ENCODE results near the gene MEST.
"Not testable (repeated sequence)": the region's sequence is repeated elsewhere in the genome, so short reads cannot be mapped to it uniquely, and the experiment has no call there.

Gene MEST

DNA sequence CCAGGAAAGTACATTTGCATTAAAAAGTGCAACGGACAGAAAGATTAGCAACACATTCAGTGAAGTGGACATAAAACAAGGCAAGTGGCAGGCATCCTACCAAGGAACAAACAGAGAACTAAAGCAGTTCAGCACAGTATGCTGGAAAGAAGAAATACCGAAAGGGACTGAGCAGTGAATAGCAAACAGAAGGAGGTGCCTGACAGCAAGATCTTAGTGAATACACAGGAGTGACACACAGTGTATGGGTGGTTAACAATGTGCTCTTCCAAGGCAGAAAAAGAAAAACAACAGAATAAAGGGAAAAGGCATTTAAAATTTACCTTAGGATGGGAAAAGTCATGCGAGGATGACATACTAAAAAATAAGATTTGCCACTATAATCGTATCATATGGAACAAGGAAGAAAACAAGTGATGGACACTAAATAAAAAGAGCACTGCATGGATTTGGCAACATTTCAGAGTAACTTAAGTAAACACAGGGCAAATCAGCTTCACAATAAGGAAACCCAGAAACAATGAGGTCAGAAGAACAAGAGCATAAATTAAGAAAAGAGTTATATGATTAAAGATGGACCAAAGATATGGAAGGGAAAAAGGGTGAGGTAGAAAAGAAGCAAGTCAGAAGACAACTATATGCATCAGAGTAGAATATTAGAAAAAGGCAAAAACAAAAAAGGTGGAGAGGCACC lies 29.5 kb downstream of the MEST start:
- no peak for DNase-seq (ENCODE audit: low read depth in 2 of 2, low spot score in 1 of 2)

GRCh38 chr7:130523519-130524125 lies 31.7 kb downstream of the MEST start:
- DNase-seq (ENCODE audit: low read depth in 2 of 2, low spot score in 1 of 2) = not testable (repeated sequence)

GRCh38 chr7:130524628-130525027 lies 32.7 kb downstream of the MEST start:
- DNase-seq (ENCODE audit: low read depth in 2 of 2, low spot score in 1 of 2) = no peak

DNA sequence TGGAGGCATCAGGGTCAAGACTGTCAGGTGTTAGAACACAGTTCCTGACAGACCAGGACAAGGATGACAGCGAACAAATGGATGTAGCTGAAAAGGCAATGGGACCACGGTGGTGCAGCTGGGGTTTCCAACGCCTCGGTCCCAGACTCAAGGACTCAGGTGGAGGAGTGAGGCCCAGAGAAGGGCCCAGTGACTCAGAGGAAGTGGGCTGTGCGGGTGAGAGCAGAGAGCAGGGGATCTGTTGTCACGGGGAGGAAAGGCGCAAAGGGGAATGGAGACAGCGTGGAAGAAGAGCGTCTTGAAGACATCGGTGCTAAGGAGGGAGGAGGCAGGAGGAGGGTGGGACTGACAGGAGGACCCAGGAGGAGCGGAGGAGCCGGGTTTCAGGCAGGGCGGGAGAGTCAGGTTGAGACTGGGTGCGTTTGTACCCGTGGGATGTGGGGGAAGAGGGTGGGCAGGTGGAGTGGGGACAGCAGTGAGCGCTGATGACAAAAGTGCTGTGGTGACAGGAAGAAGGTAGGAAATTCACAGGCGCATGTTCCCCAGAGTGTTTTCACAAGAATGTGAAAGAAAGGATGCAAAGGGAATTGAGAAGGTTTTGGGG lies 36.0 kb downstream of the MEST start:
- not testable (repeated sequence) for DNase-seq (ENCODE audit: low read depth in 2 of 2, low spot score in 1 of 2)

- no peak for DNase-seq (ENCODE audit: low read depth in 2 of 2, low spot score in 1 of 2)
Observed at GRCh38 chr7:130529417-130529816, 37.5 kb downstream of the MEST start.

GRCh38 chr7:130537894-130538293 lies 46.0 kb downstream of the MEST start:
- DNase-seq (ENCODE audit: low read depth in 2 of 2, low spot score in 1 of 2) = not testable (repeated sequence)

GRCh38 chr7:130541287-130541686 lies 49.4 kb downstream of the MEST start:
- not testable (repeated sequence) for DNase-seq (ENCODE audit: low read depth in 2 of 2, low spot score in 1 of 2)

DNA sequence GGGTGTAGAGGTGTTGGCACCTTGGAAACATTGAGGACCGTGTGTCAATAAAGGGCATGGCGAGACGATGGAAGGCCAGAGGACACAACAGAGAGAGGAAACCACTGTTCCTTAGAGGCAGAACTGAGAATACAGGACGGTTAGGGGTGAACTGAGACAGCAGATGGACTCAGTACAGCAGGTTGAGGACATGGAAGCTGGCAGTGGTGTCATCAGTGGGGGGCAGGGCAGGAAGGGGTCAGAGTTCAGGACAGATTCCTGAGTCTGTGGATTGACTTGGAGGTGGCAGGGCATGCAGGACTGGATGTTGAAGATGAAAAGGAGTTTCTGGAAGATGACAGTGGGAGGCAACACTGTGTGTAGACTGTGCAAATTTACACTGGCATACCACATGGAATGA lies 50.4 kb downstream of the MEST start:
- not testable (repeated sequence) for DNase-seq (ENCODE audit: low read depth in 2 of 2, low spot score in 1 of 2)

DNA sequence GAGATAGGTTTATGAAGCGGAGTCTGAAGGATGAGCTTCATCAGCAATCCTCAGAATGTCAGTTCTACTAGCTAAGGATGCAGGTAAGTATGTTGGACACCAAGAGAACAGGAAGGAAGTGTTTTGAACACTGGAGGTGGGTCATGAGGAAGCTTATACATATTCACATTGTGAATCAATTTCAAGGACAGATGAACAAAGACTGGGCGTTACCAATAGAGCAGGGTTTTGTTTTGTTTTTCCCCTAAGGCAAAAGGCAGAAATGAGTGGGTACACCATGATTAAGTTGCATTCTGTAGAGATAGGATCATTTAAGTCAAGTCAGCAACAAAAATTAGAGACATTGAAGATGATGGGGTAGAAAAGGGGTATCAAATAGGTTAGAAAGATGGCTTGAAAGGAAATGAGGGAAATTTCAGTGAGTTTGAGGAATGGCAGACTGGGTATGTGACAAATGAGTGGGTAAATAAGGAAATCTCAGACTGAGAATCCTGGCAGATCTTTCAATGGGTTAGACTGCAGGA lies 51.7 kb downstream of the MEST start:
- no peak for DNase-seq (ENCODE audit: low read depth in 2 of 2, low spot score in 1 of 2)

DNA sequence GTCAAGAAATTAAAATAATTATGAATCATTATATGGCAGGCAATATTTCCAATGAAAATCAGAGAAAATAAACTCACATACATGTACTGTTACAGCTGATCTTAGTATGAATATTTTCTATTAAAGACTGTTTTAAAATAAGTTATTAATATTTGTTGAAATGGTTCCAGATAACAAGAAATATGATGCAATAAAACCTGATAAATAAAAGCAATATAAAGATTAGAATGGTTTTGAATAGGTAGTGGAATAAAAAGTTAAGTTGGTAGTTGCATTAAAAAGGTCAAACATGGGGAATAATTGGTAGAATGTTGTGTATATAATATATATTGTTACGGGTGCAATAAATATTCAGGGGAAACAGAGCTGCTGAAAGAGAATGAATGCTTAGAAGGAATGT lies 52.5 kb downstream of the MEST start:
- no peak for DNase-seq (ENCODE audit: low read depth in 2 of 2, low spot score in 1 of 2)

DNA sequence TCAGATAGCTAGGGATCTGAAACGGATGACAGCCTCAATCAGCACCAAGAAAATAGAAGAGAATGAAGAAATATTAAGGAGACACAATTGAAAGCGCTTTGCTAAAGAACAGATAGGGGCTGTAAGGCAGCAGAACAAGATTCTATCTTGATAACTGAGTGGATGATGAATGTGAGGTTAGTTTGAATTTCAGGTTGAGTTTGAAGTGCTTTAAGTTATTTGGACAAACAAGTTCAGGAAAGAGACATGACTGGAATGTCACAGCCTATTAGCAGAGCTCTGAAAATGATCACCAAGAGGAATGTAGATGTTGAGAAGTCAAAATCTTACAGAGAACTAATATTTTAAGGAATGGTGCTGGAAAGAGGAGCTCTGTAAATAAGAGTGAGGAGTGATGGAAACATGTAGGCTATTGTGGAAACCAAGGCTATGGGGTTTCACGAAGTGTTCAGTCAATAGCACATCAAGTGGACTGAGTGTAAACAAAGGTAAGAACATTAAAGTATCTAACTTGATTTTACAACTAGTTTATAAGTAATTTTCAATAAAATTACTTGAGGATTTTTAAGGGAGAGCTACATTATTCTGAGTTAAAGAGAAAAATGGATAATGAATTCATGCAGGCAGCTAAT lies 61.6 kb downstream of the MEST start:
- DNase-seq (ENCODE audit: low read depth in 2 of 2, low spot score in 1 of 2) = no peak

DNA sequence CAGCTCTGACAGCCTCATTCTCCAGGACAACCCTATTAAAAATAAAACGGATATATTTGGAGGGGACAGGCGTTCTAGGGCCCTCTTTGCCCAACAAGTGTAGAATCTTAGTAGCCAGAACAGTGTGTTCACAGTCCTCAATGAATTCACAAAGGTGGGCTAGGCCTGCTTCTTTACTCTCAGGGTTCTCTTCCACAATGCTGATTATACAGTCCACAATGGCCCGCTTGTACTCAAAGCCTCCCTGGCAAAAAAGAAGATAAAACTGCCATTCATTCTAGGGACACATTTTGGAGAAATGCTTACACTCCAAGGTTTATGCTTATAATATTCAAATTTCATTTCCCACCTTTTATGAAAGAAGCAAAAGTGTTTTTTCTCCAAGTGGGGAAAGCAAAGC lies 62.6 kb downstream of the MEST start:
- no peak for DNase-seq (ENCODE audit: low read depth in 2 of 2, low spot score in 1 of 2)
